HL-60 (cell line): ENCODE measurements around the gene CDH23.

ENCODE experiments used
- DNase-seq, 2 experiments: peaks; one replicate each; pipeline ENCODE4 v3.0.0-alpha.2; 2010 to 2020; ENCODE audit warnings: low read depth in 1 of 2, low spot score in 1 of 2
- H3K27ac ChIP-seq: fragments of 250-450 bp; sonication (Bioruptor Pico); replicated peaks from 2 replicates; pipeline ENCODE4 v1.5.1; 2020; ENCODE audit warnings: mild to moderate bottlenecking, moderate library complexity
- H3K27me3 ChIP-seq: fragments of 250-450 bp; sonication (Bioruptor Pico); 2 replicates; pipeline ENCODE4 v1.5.1; 2021; ENCODE audit warnings: mild to moderate bottlenecking, moderate library complexity; ENCODE audit not compliant: insufficient read depth, poor library complexity, severe bottlenecking
- H3K4me3 ChIP-seq: replicated peaks from 2 replicates; pipeline ENCODE4 v1.5.1; 2011; ENCODE audit warnings: mild to moderate bottlenecking, control low read depth, low read length; ENCODE audit not compliant: insufficient read depth
- CTCF ChIP-seq: IDR thresholded peaks from one replicate; pipeline ENCODE4 v1.5.1; 2011; ENCODE audit warnings: low read length, control low read depth, inconsistent platforms; ENCODE audit not compliant: insufficient read depth
- GABPA ChIP-seq: IDR thresholded peaks from 2 replicates; pipeline ENCODE4 v1.6.1; 2012; ENCODE audit warnings: low read depth
- POLR2AphosphoS5 ChIP-seq: IDR thresholded peaks from 2 replicates; pipeline ENCODE4 v1.6.1; 2012; ENCODE audit warnings: low read depth
- SPI1 ChIP-seq: IDR thresholded peaks from 2 replicates; pipeline ENCODE4 v1.6.1; 2012; ENCODE audit warnings: low read depth, mild to moderate bottlenecking, borderline replicate concordance
- TF ChIP-seq, protein P1 (sequence below): IDR thresholded peaks from 2 replicates; pipeline ENCODE4 v1.6.1; 2012; ENCODE audit warnings: low read depth; ENCODE audit not compliant: insufficient replicate concordance

Gene CDH23

GRCh38 chr10:71659111-71659634, 262.5 kb downstream of the CDH23 start:
- Histone ChIP-seq H3K27ac (no peak overlapping the region), H3K27me3 (no peaks in the 10 kb centered on the region), H3K4me3 (no peak overlapping the region)
- no peak for DNase-seq
- TF ChIP-seq, protein P1, sequence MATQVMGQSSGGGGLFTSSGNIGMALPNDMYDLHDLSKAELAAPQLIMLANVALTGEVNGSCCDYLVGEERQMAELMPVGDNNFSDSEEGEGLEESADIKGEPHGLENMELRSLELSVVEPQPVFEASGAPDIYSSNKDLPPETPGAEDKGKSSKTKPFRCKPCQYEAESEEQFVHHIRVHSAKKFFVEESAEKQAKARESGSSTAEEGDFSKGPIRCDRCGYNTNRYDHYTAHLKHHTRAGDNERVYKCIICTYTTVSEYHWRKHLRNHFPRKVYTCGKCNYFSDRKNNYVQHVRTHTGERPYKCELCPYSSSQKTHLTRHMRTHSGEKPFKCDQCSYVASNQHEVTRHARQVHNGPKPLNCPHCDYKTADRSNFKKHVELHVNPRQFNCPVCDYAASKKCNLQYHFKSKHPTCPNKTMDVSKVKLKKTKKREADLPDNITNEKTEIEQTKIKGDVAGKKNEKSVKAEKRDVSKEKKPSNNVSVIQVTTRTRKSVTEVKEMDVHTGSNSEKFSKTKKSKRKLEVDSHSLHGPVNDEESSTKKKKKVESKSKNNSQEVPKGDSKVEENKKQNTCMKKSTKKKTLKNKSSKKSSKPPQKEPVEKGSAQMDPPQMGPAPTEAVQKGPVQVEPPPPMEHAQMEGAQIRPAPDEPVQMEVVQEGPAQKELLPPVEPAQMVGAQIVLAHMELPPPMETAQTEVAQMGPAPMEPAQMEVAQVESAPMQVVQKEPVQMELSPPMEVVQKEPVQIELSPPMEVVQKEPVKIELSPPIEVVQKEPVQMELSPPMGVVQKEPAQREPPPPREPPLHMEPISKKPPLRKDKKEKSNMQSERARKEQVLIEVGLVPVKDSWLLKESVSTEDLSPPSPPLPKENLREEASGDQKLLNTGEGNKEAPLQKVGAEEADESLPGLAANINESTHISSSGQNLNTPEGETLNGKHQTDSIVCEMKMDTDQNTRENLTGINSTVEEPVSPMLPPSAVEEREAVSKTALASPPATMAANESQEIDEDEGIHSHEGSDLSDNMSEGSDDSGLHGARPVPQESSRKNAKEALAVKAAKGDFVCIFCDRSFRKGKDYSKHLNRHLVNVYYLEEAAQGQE = no peak
- no peak for TF ChIP-seq SPI1
- no peak for TF ChIP-seq POLR2AphosphoS5
- no peak for TF ChIP-seq CTCF
- no peak for TF ChIP-seq GABPA

GRCh38 chr10:71659737-71660136, 263.0 kb downstream of the CDH23 start:
- TF ChIP-seq POLR2AphosphoS5 (no peak), SPI1 (no peak), GABPA (no peak), CTCF (no peak)
- TF ChIP-seq, protein P1 = no peak
- Histone ChIP-seq H3K4me3 (no peak overlapping the region), H3K27ac (no peak overlapping the region), H3K27me3 (no peaks in the 10 kb centered on the region)
- no peak for DNase-seq

DNA sequence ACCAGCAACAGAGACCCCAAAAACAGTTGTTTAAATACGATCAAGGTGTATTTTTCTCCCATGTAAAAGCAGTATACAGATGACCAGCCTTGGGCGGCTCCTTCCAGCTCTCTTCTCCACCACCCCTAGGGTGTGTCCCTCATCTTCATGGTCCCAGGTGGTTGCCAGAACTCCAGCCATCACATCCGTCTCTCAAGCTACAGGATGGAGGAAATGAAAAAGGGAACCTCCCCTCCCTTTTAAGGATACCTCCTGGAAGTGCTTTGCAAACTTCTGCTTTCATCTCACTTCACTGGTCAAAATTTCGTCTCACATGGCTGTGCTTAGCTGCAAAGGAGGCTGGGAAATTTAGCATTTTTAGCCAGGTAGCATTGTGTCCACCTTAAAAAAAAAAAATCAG, 263.6 kb downstream of the CDH23 start:
- Histone ChIP-seq H3K27me3 (no peaks in the 10 kb centered on the region), H3K27ac (no peak overlapping the region), H3K4me3 (no peak overlapping the region)
- no peak for DNase-seq
- peak; percentile 34; the same call in 1 of the 2 replicates for TF ChIP-seq SPI1
- TF ChIP-seq, protein P1 = no peak
